ENCODE measurements around the gene SF3B3. TPM values are rescaled to one million over a fixed set of nuclear protein-coding genes. Genes with fewer than 3 reads are reported as not detected.

SF3B3 gene
- total RNA-seq, 1 donor from 2014 or later = 83.5 TPM

DNA sequence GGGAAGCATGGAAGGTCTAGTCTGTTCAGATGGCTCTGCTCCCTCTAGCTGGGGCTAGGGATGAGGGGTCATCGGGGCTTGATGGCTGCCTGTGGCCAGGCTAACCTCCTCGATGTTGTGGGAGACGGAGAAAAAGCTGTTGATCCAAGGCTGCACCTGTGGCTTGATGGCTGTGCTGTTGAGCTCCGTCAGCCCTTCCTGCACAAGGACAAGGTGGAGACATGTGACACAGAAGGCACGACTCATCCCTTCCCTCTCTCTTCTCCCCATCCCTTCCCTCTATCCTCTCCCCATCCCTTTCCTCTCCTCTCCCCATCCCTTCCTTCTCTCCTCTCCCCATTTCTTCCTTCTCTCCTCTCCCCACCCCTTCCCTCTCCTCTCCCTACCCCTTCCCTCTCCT is 41.0 kb upstream of the SF3B3 start:
- H3K9ac ChIP-seq (ENCODE audit: low read depth in 1 of 3, low read length in 3 of 3) = no peak overlapping the region
- no peaks in the 10 kb centered on the region for H3K9me3 ChIP-seq (ENCODE audit: control insufficient read depth in 3 of 3, low read length in 3 of 3)
- peaks cover 5 to 17% (median 12%) of the 10 kb centered on the region in 3 donors for H3K4me1 ChIP-seq (ENCODE audit: control insufficient read depth in 3 of 3, insufficient read depth in 3 of 3, low read length in 3 of 3)
- H3K27ac ChIP-seq (ENCODE audit: low read depth, low read length) = no peak overlapping the region
- H3K36me3 ChIP-seq (ENCODE audit: control insufficient read depth in 3 of 3, insufficient read depth in 3 of 3, low read length in 3 of 3) = peaks cover 46 to 69% (median 55%) of the 10 kb centered on the region in 3 donors
- no peaks in the 10 kb centered on the region for H3K27me3 ChIP-seq (ENCODE audit: control insufficient read depth in 3 of 3, insufficient read depth in 3 of 3, low read length in 3 of 3)
- no peak overlapping the region for H3K4me3 ChIP-seq (ENCODE audit: low read length in 3 of 3)

DNA sequence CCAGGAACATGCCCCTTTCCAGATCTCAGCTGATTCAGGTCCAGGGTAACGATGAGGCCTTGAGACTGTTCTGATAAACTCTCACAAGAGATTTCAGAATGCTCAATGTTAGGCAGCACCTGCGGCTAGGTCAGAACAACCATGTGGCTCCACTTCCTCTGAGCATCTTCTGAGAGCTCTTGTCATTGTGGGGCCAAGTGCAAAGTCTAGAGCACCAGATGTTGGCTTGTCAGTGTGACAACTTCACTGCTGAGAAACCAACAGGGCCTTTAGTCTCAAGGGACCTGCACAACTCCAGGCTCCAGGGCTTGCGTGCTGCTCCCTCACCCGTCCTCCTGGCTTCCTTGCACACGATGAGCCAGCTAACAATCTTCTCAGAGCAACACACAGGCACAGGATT is 40.2 kb upstream of the SF3B3 start:
- H3K4me1 ChIP-seq (ENCODE audit: control insufficient read depth in 3 of 3, insufficient read depth in 3 of 3, low read length in 3 of 3) = peaks cover 4 to 15% (median 12%) of the 10 kb centered on the region in 3 donors
- H3K27ac ChIP-seq (ENCODE audit: low read depth, low read length) = no peak overlapping the region
- peaks cover 42 to 62% (median 51%) of the 10 kb centered on the region in 3 donors for H3K36me3 ChIP-seq (ENCODE audit: control insufficient read depth in 3 of 3, insufficient read depth in 3 of 3, low read length in 3 of 3)
- no peak overlapping the region for H3K9ac ChIP-seq (ENCODE audit: low read depth in 1 of 3, low read length in 3 of 3)
- no peaks in the 10 kb centered on the region for H3K9me3 ChIP-seq (ENCODE audit: control insufficient read depth in 3 of 3, low read length in 3 of 3)
- H3K27me3 ChIP-seq (ENCODE audit: control insufficient read depth in 3 of 3, insufficient read depth in 3 of 3, low read length in 3 of 3) = no peaks in the 10 kb centered on the region
- no peak overlapping the region for H3K4me3 ChIP-seq (ENCODE audit: low read length in 3 of 3)

DNA sequence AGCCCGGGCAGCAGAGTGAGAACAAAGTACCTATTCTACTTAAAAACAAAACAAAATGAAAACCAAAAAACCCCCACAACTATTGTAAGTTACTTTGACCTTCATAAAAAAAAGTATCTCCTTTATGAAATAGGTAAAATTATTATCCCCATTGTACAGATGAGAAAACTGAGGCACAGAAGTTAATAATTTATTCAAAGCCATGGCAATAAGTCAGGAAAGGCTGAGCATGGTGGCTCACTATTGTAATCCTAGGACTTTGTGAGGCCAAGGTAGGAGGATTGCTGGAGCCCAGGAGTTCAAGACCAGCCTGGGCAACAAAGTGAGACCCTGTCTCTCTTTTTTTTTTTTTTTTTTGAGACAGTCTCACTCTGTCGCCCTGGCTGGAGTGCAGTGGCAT is 38.7 kb upstream of the SF3B3 start:
- Histone ChIP-seq H3K4me1 (ENCODE audit: control insufficient read depth in 3 of 3, insufficient read depth in 3 of 3, low read length in 3 of 3) (peaks cover 0 to 6% (median under 1%) of the 10 kb centered on the region in 3 donors), H3K36me3 (ENCODE audit: control insufficient read depth in 3 of 3, insufficient read depth in 3 of 3, low read length in 3 of 3) (peaks cover 28 to 53% (median 40%) of the 10 kb centered on the region in 3 donors), H3K27ac (ENCODE audit: low read depth, low read length) (no peak overlapping the region), H3K4me3 (ENCODE audit: low read length in 3 of 3) (no peak overlapping the region), H3K27me3 (ENCODE audit: control insufficient read depth in 3 of 3, insufficient read depth in 3 of 3, low read length in 3 of 3) (no peaks in the 10 kb centered on the region), H3K9me3 (ENCODE audit: control insufficient read depth in 3 of 3, low read length in 3 of 3) (no peaks in the 10 kb centered on the region), H3K9ac (ENCODE audit: low read depth in 1 of 3, low read length in 3 of 3) (no peak overlapping the region)

DNA sequence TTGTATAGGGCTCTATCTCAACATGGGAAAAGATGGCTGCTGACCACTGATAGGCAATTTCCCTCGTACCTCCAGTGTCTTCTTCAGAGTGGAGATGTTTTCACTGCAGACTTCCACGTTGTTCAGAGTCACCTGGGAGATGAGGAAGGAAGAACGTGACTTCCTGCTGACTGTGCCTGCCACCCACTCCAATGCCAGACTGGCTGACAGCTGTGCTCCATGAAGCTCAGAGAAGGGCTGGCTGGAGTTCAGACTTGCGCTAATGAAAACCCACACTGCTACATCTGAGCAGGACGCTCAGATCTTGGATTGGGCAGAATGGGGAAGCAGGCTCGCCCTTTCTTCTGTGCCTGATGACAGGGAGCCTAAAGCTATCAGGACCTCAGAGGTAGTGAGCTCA is 33.4 kb upstream of the SF3B3 start:
- H3K9me3 ChIP-seq (ENCODE audit: control insufficient read depth in 3 of 3, low read length in 3 of 3) = no peaks in the 10 kb centered on the region
- peaks cover 19 to 39% (median 32%) of the 10 kb centered on the region in 3 donors for H3K36me3 ChIP-seq (ENCODE audit: control insufficient read depth in 3 of 3, insufficient read depth in 3 of 3, low read length in 3 of 3)
- peak overlapping the region; percentile 73 for H3K27ac ChIP-seq (ENCODE audit: low read depth, low read length)
- peaks cover 7 to 17% (median 16%) of the 10 kb centered on the region in 3 donors for H3K4me1 ChIP-seq (ENCODE audit: control insufficient read depth in 3 of 3, insufficient read depth in 3 of 3, low read length in 3 of 3)
- no peaks in the 10 kb centered on the region for H3K27me3 ChIP-seq (ENCODE audit: control insufficient read depth in 3 of 3, insufficient read depth in 3 of 3, low read length in 3 of 3)
- H3K4me3 ChIP-seq (ENCODE audit: low read length in 3 of 3) = no peak overlapping the region
- H3K9ac ChIP-seq (ENCODE audit: low read depth in 1 of 3, low read length in 3 of 3) = no peak overlapping the region

DNA sequence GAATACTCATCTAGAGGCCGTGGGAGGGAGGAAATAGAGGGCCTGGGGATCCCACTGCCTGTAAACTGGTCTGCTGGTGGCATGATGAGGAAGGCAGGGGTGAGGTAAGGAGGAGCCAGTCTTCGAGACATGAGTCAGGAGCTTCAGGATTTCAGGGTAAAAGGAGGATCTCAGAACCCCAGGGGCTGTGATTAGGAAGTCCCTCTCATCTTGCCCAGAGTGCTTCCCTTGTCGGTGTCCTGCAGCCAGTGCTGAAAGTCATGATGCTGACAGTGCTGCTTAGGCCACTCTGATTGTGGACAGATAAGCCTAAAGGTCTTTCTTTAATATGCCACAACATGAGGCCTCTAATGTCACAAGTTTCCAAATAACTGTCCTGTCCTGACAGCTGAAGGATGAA is 29.8 kb upstream of the SF3B3 start:
- H3K36me3 ChIP-seq (ENCODE audit: control insufficient read depth in 3 of 3, insufficient read depth in 3 of 3, low read length in 3 of 3) = peaks cover 40 to 62% (median 52%) of the 10 kb centered on the region in 3 donors

DNA sequence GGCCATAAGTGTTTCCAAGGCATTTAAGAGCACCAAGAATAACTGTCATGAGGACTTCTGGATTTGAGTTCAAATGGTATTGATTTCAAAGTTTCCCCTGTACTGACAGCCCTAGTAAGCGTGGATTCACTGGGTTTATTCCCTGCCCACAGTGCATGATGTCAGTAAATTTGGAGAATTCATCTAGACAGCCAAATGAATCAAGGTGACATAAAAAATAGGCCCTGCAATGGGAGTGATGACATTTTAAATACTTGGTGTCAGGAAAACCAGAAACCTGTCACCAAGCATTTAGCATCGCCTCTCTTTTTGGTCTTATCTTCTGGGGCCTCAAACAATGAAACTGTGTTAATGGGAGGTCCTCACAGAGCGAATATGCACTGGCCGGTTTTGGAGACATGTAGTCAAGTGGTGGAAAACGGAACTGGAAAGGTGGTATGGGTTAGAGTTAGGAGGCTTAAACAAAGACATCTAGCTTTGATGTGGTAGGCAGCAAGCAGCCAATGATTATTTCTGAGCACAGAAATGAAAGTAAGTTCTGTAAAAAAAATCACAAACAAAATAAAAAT is 29.3 kb upstream of the SF3B3 start:
- no peaks in the 10 kb centered on the region for H3K9me3 ChIP-seq (ENCODE audit: control insufficient read depth in 3 of 3, low read length in 3 of 3)
- no peak overlapping the region for H3K9ac ChIP-seq (ENCODE audit: low read depth in 1 of 3, low read length in 3 of 3)
- H3K27ac ChIP-seq (ENCODE audit: low read depth, low read length) = no peak overlapping the region
- H3K4me3 ChIP-seq (ENCODE audit: low read length in 3 of 3) = no peak overlapping the region
- H3K27me3 ChIP-seq (ENCODE audit: control insufficient read depth in 3 of 3, insufficient read depth in 3 of 3, low read length in 3 of 3) = no peaks in the 10 kb centered on the region
- H3K36me3 ChIP-seq (ENCODE audit: control insufficient read depth in 3 of 3, insufficient read depth in 3 of 3, low read length in 3 of 3) = peaks cover 42 to 61% (median 55%) of the 10 kb centered on the region in 3 donors
- H3K4me1 ChIP-seq (ENCODE audit: control insufficient read depth in 3 of 3, insufficient read depth in 3 of 3, low read length in 3 of 3) = peaks cover 7 to 21% (median 13%) of the 10 kb centered on the region in 3 donors

More for the DNA sequence above, 29.8 kb upstream of the SF3B3 start:
- Histone ChIP-seq H3K4me1 (ENCODE audit: control insufficient read depth in 3 of 3, insufficient read depth in 3 of 3, low read length in 3 of 3) (peaks cover 7 to 21% (median 15%) of the 10 kb centered on the region in 3 donors), H3K27me3 (ENCODE audit: control insufficient read depth in 3 of 3, insufficient read depth in 3 of 3, low read length in 3 of 3) (no peaks in the 10 kb centered on the region), H3K27ac (ENCODE audit: low read depth, low read length) (no peak overlapping the region), H3K9ac (ENCODE audit: low read depth in 1 of 3, low read length in 3 of 3) (peak overlapping the region in 1 of 3 donors; percentile 25), H3K4me3 (ENCODE audit: low read length in 3 of 3) (no peak overlapping the region), H3K9me3 (ENCODE audit: control insufficient read depth in 3 of 3, low read length in 3 of 3) (no peaks in the 10 kb centered on the region)

DNA sequence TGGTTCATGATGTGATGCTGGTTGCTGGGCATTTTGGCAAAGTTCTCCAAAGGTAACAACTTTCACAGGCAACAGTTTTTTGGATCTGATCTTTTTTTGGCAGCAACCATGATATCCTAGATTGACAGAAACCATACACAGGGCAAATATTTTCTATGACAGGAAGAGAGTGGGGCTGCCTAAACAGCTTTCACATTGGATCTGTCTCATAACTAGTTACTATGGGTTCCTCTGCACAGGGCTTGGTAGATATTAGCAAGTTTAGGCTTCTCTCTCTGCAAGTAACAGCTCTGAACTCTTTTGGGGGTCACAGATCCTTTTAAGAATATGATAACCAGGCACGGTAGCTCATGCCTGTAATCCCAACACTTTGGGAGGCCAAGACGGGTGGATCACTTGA is 28.8 kb upstream of the SF3B3 start:
- no peak overlapping the region for H3K27ac ChIP-seq (ENCODE audit: low read depth, low read length)
- H3K4me3 ChIP-seq (ENCODE audit: low read length in 3 of 3) = no peak overlapping the region
- no peak overlapping the region for H3K9ac ChIP-seq (ENCODE audit: low read depth in 1 of 3, low read length in 3 of 3)
- H3K36me3 ChIP-seq (ENCODE audit: control insufficient read depth in 3 of 3, insufficient read depth in 3 of 3, low read length in 3 of 3) = peaks cover 42 to 58% (median 52%) of the 10 kb centered on the region in 3 donors
- H3K4me1 ChIP-seq (ENCODE audit: control insufficient read depth in 3 of 3, insufficient read depth in 3 of 3, low read length in 3 of 3) = peaks cover 7 to 21% (median 13%) of the 10 kb centered on the region in 3 donors
- no peaks in the 10 kb centered on the region for H3K9me3 ChIP-seq (ENCODE audit: control insufficient read depth in 3 of 3, low read length in 3 of 3)
- H3K27me3 ChIP-seq (ENCODE audit: control insufficient read depth in 3 of 3, insufficient read depth in 3 of 3, low read length in 3 of 3) = no peaks in the 10 kb centered on the region

DNA sequence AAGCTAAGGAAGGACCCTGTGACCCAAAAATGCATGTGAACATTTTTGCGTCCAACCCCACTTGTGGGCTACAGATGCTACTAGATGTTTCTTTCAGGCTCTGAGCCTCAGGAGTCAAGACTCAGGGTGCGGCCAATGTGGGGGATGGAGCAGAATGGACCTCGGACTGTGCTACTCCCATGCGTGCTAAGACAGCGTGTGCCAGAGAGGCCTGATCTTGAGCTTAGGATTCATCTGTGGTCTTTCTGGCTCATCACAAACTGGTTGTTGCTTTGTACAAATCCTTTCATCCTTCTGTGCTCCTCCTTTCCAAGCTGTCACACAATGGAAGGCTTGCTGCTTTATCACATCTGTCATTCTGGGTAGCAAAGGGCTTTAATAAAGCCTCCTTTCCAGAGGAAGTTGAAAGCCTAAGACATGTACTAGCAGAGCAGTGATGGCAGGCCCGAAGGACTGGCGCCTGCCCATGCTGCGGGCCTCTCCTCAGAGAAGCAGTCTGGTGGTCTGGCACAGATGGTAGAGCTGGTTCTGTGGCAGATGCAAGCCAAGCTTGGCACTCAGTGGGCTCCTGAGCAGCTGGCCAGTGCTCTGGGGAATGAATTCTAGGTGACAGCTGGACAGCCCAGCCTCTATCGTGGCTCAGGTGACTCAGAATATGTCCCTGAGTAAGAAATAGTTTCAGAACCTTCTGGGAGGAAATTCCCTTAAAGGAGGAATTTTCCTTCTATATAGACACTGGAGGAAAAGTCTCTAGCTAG is 28.0 kb upstream of the SF3B3 start:
- Histone ChIP-seq H3K9ac (ENCODE audit: low read depth in 1 of 3, low read length in 3 of 3) (no peak overlapping the region), H3K36me3 (ENCODE audit: control insufficient read depth in 3 of 3, insufficient read depth in 3 of 3, low read length in 3 of 3) (peaks cover 41 to 53% (median 44%) of the 10 kb centered on the region in 3 donors), H3K4me1 (ENCODE audit: control insufficient read depth in 3 of 3, insufficient read depth in 3 of 3, low read length in 3 of 3) (peaks cover 0 to 14% (median 9%) of the 10 kb centered on the region in 3 donors), H3K4me3 (ENCODE audit: low read length in 3 of 3) (no peak overlapping the region), H3K9me3 (ENCODE audit: control insufficient read depth in 3 of 3, low read length in 3 of 3) (no peaks in the 10 kb centered on the region), H3K27ac (ENCODE audit: low read depth, low read length) (no peak overlapping the region), H3K27me3 (ENCODE audit: control insufficient read depth in 3 of 3, insufficient read depth in 3 of 3, low read length in 3 of 3) (no peaks in the 10 kb centered on the region)

DNA sequence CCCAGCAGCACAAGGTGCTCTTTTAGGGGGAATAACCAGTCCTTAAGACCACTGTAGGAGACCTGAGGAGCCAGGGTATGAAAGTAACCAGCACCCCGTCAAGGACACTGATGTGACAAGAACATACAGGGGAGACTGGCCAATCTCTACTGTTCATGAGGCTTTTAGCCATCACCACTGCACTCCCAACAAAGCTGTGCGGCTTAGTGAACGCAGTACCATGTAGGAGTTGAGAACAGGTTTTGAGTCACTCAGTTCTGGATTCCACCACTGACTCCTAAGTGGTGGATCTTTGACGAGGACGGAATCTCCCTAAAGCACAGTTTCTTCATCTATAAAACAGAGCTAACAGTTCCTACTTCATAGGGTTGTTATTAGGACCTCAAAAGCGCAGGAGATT is 27.1 kb upstream of the SF3B3 start:
- Histone ChIP-seq H3K36me3 (ENCODE audit: control insufficient read depth in 3 of 3, insufficient read depth in 3 of 3, low read length in 3 of 3) (peaks cover 45 to 59% (median 49%) of the 10 kb centered on the region in 3 donors), H3K9me3 (ENCODE audit: control insufficient read depth in 3 of 3, low read length in 3 of 3) (no peaks in the 10 kb centered on the region), H3K27ac (ENCODE audit: low read depth, low read length) (no peak overlapping the region), H3K4me1 (ENCODE audit: control insufficient read depth in 3 of 3, insufficient read depth in 3 of 3, low read length in 3 of 3) (peaks cover 0 to 12% (median 6%) of the 10 kb centered on the region in 3 donors), H3K27me3 (ENCODE audit: control insufficient read depth in 3 of 3, insufficient read depth in 3 of 3, low read length in 3 of 3) (no peaks in the 10 kb centered on the region), H3K4me3 (ENCODE audit: low read length in 3 of 3) (no peak overlapping the region), H3K9ac (ENCODE audit: low read depth in 1 of 3, low read length in 3 of 3) (no peak overlapping the region)

DNA sequence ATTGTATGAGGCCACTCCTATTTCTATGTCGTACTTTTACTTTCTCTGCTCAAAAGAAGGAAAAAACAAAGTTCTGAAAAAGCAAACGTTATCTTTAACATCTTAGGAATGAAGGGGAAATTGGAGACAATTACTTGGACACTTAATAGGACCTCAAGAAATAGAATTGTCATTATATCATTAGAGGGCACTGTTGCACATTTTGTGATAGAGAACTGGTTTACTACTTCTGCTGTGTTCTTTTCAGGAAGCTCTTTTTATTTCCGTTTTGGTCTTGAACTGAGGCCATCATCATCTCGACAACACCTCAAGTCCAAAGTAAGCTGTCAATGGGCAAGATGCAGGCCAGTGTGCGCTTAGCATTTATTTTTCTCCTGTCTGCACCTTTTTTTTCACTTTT is 14.9 kb upstream of the SF3B3 start:
- Histone ChIP-seq H3K4me3 (ENCODE audit: low read length in 3 of 3) (no peak overlapping the region), H3K27ac (ENCODE audit: low read depth, low read length) (no peak overlapping the region), H3K9ac (ENCODE audit: low read depth in 1 of 3, low read length in 3 of 3) (no peak overlapping the region), H3K9me3 (ENCODE audit: control insufficient read depth in 3 of 3, low read length in 3 of 3) (no peaks in the 10 kb centered on the region), H3K4me1 (ENCODE audit: control insufficient read depth in 3 of 3, insufficient read depth in 3 of 3, low read length in 3 of 3) (peaks cover 0 to 6% (median 0%) of the 10 kb centered on the region in 3 donors), H3K36me3 (ENCODE audit: control insufficient read depth in 3 of 3, insufficient read depth in 3 of 3, low read length in 3 of 3) (peaks cover 43 to 62% (median 44%) of the 10 kb centered on the region in 3 donors), H3K27me3 (ENCODE audit: control insufficient read depth in 3 of 3, insufficient read depth in 3 of 3, low read length in 3 of 3) (no peaks in the 10 kb centered on the region)
